H1 (cell line): Measurements from ENCODE around the gene TMEM139. TPM values are rescaled to one million over a fixed set of nuclear protein-coding genes. Genes with fewer than 3 reads are reported as not detected.

Experiments
- CTCF ChIA-PET: fragments of 300-600 bp; sonication (Branson Sonifier 250); formaldehyde crosslinking; loops from one replicate; lab custom pipeline; 2021; ENCODE audit not compliant: partially characterized antibody; lab: Charles Lee
- POLR2A ChIA-PET: fragments of 300-600 bp; sonication (Branson Sonifier 250); formaldehyde crosslinking; loops from one replicate; lab custom pipeline; 2021; ENCODE audit warnings: inconsistent platforms; ENCODE audit not compliant: partially characterized antibody; lab: Charles Lee
- DNase-seq, 2 experiments: peaks; one replicate each; pipeline versions ENCODE4 v3.0.0 to v3.0.0-alpha.2; 2010 to 2022; ENCODE audit warnings: low spot score in 2 of 2, low read depth in 1 of 2, mixed read lengths in 1 of 2
- FAIRE-seq: peaks from 2 replicates; lab custom pipeline; 2011; peaks lifted over from hg19 to GRCh38; lab: Jason Lieb, UNC
- H2AFZ ChIP-seq: 2 replicates; pipeline ENCODE4 v1.8.1; 2012; ENCODE audit warnings: low read length, inconsistent platforms
- H2AK5ac ChIP-seq: 2 replicates; pipeline ENCODE4 v1.6.1; 2013; ENCODE audit warnings: low read depth, low read length
- H2BK120ac ChIP-seq: replicated peaks from 2 replicates; pipeline ENCODE3; 2013; ENCODE audit warnings: low read depth, low read length, inconsistent platforms
- H2BK12ac ChIP-seq: 2 replicates; pipeline ENCODE4 v1.6.1; 2013; ENCODE audit warnings: low read depth, low read length
- H2BK15ac ChIP-seq: 2 replicates; pipeline ENCODE4 v1.6.1; 2013; ENCODE audit warnings: low read length
- H2BK20ac ChIP-seq: 2 replicates; pipeline ENCODE4 v1.6.1; 2013; ENCODE audit warnings: low read length
- H2BK5ac ChIP-seq: 2 replicates; pipeline ENCODE4 v1.6.1; 2013; ENCODE audit warnings: low read depth, low read length
- H3K14ac ChIP-seq: 2 replicates; pipeline ENCODE4 v1.6.1; 2013; ENCODE audit warnings: inconsistent platforms; ENCODE audit not compliant: insufficient read length
- H3K18ac ChIP-seq: 2 replicates; pipeline ENCODE4 v1.6.1; 2013; ENCODE audit warnings: low read length; ENCODE audit errors: extremely low read depth
- H3K23ac ChIP-seq: 2 replicates; pipeline ENCODE4 v1.6.1; 2013; ENCODE audit warnings: inconsistent platforms; ENCODE audit not compliant: insufficient read length
- H3K23me2 ChIP-seq: 2 replicates; pipeline ENCODE4 v1.6.1; 2013; ENCODE audit warnings: low read depth, low read length
- H3K27ac ChIP-seq: 2 replicates; pipeline ENCODE4 v1.6.1; 2011; ENCODE audit warnings: low read depth, low read length, inconsistent platforms
- H3K27me3 ChIP-seq, 4 experiments: replicated peaks in 1 of 4; 1 replicate in 1 of 4; 2 replicates in 3 of 4; pipeline versions ENCODE4 v1.6.1 to v1.8.1; 2011 to 2013; ENCODE audit warnings: low read length in 3 of 4, mild to moderate bottlenecking in 3 of 4, inconsistent platforms in 2 of 4, mixed read lengths in 2 of 4, moderate library complexity in 1 of 4; ENCODE audit not compliant: control insufficient read depth in 3 of 4, insufficient read depth in 3 of 4; ENCODE audit errors: extremely low read depth in 1 of 4
- H3K36me3 ChIP-seq, 4 experiments: 2 replicates each; pipeline versions ENCODE4 v1.6.1 to v1.8.1; 2011 to 2013; ENCODE audit warnings: mild to moderate bottlenecking in 4 of 4, low read length in 3 of 4, moderate library complexity in 2 of 4, control low read depth in 1 of 4, inconsistent platforms in 1 of 4; ENCODE audit not compliant: insufficient read depth in 4 of 4, control insufficient read depth in 2 of 4
- H3K4ac ChIP-seq: replicated peaks from 2 replicates; pipeline ENCODE3; 2013; ENCODE audit warnings: low read length, low read depth, mixed read lengths, inconsistent platforms; ENCODE audit not compliant: insufficient read length
- H3K4me1 ChIP-seq, 4 experiments: replicated peaks in 1 of 4; 1 replicate in 1 of 4; 2 replicates in 3 of 4; pipeline versions ENCODE4 v1.6.1 to v1.8.1; 2011 to 2013; ENCODE audit warnings: low read length in 3 of 4, inconsistent platforms in 2 of 4, mixed read lengths in 1 of 4; ENCODE audit not compliant: insufficient read depth in 4 of 4, control insufficient read depth in 3 of 4
- H3K4me2 ChIP-seq, 2 experiments: 2 replicates each; pipeline versions ENCODE4 v1.6.1 to v1.8.1; 2011 to 2013; ENCODE audit warnings: low read depth in 2 of 2, low read length in 2 of 2, control low read depth in 1 of 2, inconsistent platforms in 1 of 2, mild to moderate bottlenecking in 1 of 2; ENCODE audit not compliant: insufficient read depth in 1 of 2
- H3K4me3 ChIP-seq, 4 experiments: fragments of 200-600, 300-600 bp in 1 of 4; sonication (generic), shearing (Covaris generic), sonication (Bioruptor Twin) in 1 of 4; 2 replicates each; pipeline versions ENCODE4 v1.5.1 to v1.8.1; 2011 to 2016; ENCODE audit warnings: low read length in 4 of 4, low read depth in 3 of 4, control low read depth in 2 of 4, inconsistent platforms in 2 of 4, mild to moderate bottlenecking in 2 of 4, mixed read lengths in 1 of 4, moderate library complexity in 1 of 4; ENCODE audit not compliant: insufficient read depth in 2 of 4; ENCODE audit errors: extremely low read depth in 1 of 4
- H3K56ac ChIP-seq: replicated peaks from 2 replicates; pipeline ENCODE3; 2013; ENCODE audit warnings: low read depth, mild to moderate bottlenecking, mixed read lengths, low read length, inconsistent platforms; ENCODE audit not compliant: insufficient read length
- H3K79me1 ChIP-seq: 2 replicates; pipeline ENCODE4 v1.6.1; 2013; ENCODE audit warnings: low read depth, low read length, control low read depth
- H3K79me2 ChIP-seq, 2 experiments: 2 replicates each; pipeline versions ENCODE4 v1.6.1 to v1.8.1; 2012 to 2013; ENCODE audit warnings: low read length in 2 of 2, mild to moderate bottlenecking in 2 of 2, inconsistent platforms in 1 of 2; ENCODE audit not compliant: insufficient read depth in 2 of 2, control insufficient read depth in 1 of 2
- H3K9ac ChIP-seq, 4 experiments: replicated peaks in 1 of 4; 1 replicate in 1 of 4; 2 replicates in 3 of 4; pipeline versions ENCODE4 v1.6.1 to v1.8.1; 2011 to 2013; ENCODE audit warnings: low read depth in 3 of 4, low read length in 3 of 4, control low read depth in 2 of 4, mild to moderate bottlenecking in 2 of 4, moderate library complexity in 2 of 4, inconsistent platforms in 1 of 4; ENCODE audit errors: extremely low read depth in 1 of 4
- H3K9me3 ChIP-seq, 2 experiments: 2 replicates each; pipeline versions ENCODE4 v1.6.1 to v1.8.1; 2012 to 2013; ENCODE audit warnings: mild to moderate bottlenecking in 2 of 2, moderate library complexity in 2 of 2, control low read depth in 1 of 2, inconsistent platforms in 1 of 2, low read depth in 1 of 2, low read length in 1 of 2, mixed read lengths in 1 of 2; ENCODE audit not compliant: insufficient read depth in 2 of 2
- H4K20me1 ChIP-seq, 2 experiments: replicated peaks in 1 of 2; 2 replicates each; pipeline versions ENCODE3 to v1.8.1; 2011 to 2013; ENCODE audit warnings: inconsistent platforms in 2 of 2, low read length in 2 of 2, mild to moderate bottlenecking in 1 of 2; ENCODE audit not compliant: insufficient read depth in 2 of 2, control insufficient read depth in 1 of 2
- H4K5ac ChIP-seq: 2 replicates; pipeline ENCODE4 v1.6.1; 2013; ENCODE audit warnings: low read length, low read depth, mixed read lengths, inconsistent platforms; ENCODE audit not compliant: insufficient read length
- H4K8ac ChIP-seq: 2 replicates; pipeline ENCODE4 v1.8.0; 2013; ENCODE audit warnings: mild to moderate bottlenecking, moderate library complexity, low read length, inconsistent platforms; ENCODE audit not compliant: insufficient read depth; ENCODE audit errors: extremely low read depth
- H4K91ac ChIP-seq: replicated peaks from 2 replicates; pipeline ENCODE3; 2013; ENCODE audit warnings: low read length, mixed read lengths, inconsistent platforms; ENCODE audit not compliant: insufficient read length
- BACH1 ChIP-seq: IDR thresholded peaks from 2 replicates; pipeline ENCODE4 v1.6.1; 2012; ENCODE audit warnings: low read length, improper control_type of control experiment
- CEBPB ChIP-seq: IDR thresholded peaks from 2 replicates; pipeline ENCODE4 v1.6.1; 2012; ENCODE audit warnings: low read depth, low read length
- CREB1 ChIP-seq: IDR thresholded peaks from 2 replicates; pipeline ENCODE4 v1.6.1; 2012; ENCODE audit warnings: inconsistent platforms
- CTBP2 ChIP-seq: IDR thresholded peaks from 2 replicates; pipeline ENCODE4 v1.7.0; 2011; ENCODE audit warnings: borderline replicate concordance, mild to moderate bottlenecking, moderate library complexity, mixed read lengths, low read length; ENCODE audit not compliant: insufficient read depth, insufficient read length
- GTF2F1 ChIP-seq: IDR thresholded peaks from 2 replicates; pipeline ENCODE4 v1.6.1; 2012; ENCODE audit warnings: low read depth, low read length, improper control_type of control experiment, borderline replicate concordance
- JUN ChIP-seq: IDR thresholded peaks from 2 replicates; pipeline ENCODE4 v1.6.1; 2011; ENCODE audit warnings: low read depth, mild to moderate bottlenecking, improper control_type of control experiment, low read length
- KDM4A ChIP-seq: IDR thresholded peaks from one replicate; pipeline ENCODE4 v1.7.1; 2012; ENCODE audit warnings: low read depth, mild to moderate bottlenecking, moderate library complexity, low read length, inconsistent platforms; ENCODE audit not compliant: severe bottlenecking
- KDM5A ChIP-seq: fragments of 200-600 bp; IDR thresholded peaks from 2 replicates; pipeline ENCODE4 v1.7.1; 2012; ENCODE audit warnings: mild to moderate bottlenecking, low read length, inconsistent platforms, mixed read lengths
- MAFK ChIP-seq: IDR thresholded peaks from 2 replicates; pipeline ENCODE4 v1.6.1; 2012; ENCODE audit warnings: low read depth, mild to moderate bottlenecking, improper control_type of control experiment, low read length
- POU5F1 ChIP-seq: IDR thresholded peaks from 2 replicates; pipeline ENCODE4 v1.6.1; 2011; ENCODE audit warnings: low read depth, mild to moderate bottlenecking, low read length, moderate library complexity
- RBBP5 ChIP-seq: IDR thresholded peaks from 2 replicates; pipeline ENCODE4 v1.7.1; 2012; ENCODE audit warnings: low read depth, mild to moderate bottlenecking, inconsistent platforms, low read length, moderate library complexity, borderline replicate concordance
- RXRA ChIP-seq: IDR thresholded peaks from 2 replicates; pipeline ENCODE4 v1.6.1; 2011; ENCODE audit warnings: low read depth, mild to moderate bottlenecking, low read length, moderate library complexity; ENCODE audit not compliant: insufficient read depth
- SIRT6 ChIP-seq: IDR thresholded peaks from one replicate; pipeline ENCODE4 v1.7.1; 2012; ENCODE audit warnings: low read length, inconsistent platforms
- SP1 ChIP-seq: IDR thresholded peaks from 2 replicates; pipeline ENCODE4 v1.6.1; 2011; ENCODE audit warnings: low read depth, low read length
- SP4 ChIP-seq: IDR thresholded peaks from 2 replicates; pipeline ENCODE4 v1.6.1; 2012; ENCODE audit warnings: low read length, inconsistent platforms
- TAF7 ChIP-seq: optimal IDR thresholded peaks from 2 replicates; pipeline ENCODE3; 2011; ENCODE audit warnings: low read depth, mild to moderate bottlenecking, inconsistent platforms, low read length, moderate library complexity, borderline replicate concordance
- TBP ChIP-seq: IDR thresholded peaks from 2 replicates; pipeline ENCODE4 v1.6.1; 2011; ENCODE audit warnings: low read depth, low read length, improper control_type of control experiment
- WGBS, 2 experiments: shearing (Covaris generic) in 1 of 2; methylation state at CpG; one replicate each; pipeline versions ENCODE4 v1.1.6 to v1.1.7; 2013 to 2015; ENCODE audit warnings: low lambda C conversion rate in 2 of 2, mixed read lengths in 2 of 2, inconsistent platforms in 1 of 2, low coverage in 1 of 2, missing lambda C conversion rate in 1 of 2; ENCODE audit not compliant: insufficient replicate concordance in 2 of 2, insufficient coverage in 1 of 2, insufficient read length in 1 of 2; ENCODE audit errors: extremely low coverage in 1 of 2, missing lambda C conversion rate in 1 of 2; 5-methylcytosine and 5-hydroxymethylcytosine counted together
- polyA plus RNA-seq, 7 experiments: library from polyadenylated mRNA; depleted of rRNA in 3 of 7; stranded (reverse) in 5 of 7; unstranded in 2 of 7; fragments of >200 nt in 5 of 7; fragments of 200-250 nt in 2 of 7; gene quantifications; 1 replicate in 5 of 7; 2 replicates in 1 of 7; 4 replicates in 1 of 7; pipeline versions ENCODE4 v1.2.1 to v1.2.3, GENCODE V29; 2011 to 2013; ENCODE audit warnings: missing spikeins in 2 of 7, mixed read lengths in 2 of 7
- total RNA-seq: library from RNA; stranded (reverse); fragmentation: NEBNext Ultra II Directional; extraction: Animal tissue kit (Norgen Biotek cat#: 25700); gene quantifications from 2 replicates; pipeline ENCODE4 v1.2.1, GENCODE V29; 2021

TMEM139 gene
- total and polyA plus RNA-seq, 2 of the 8 experiments (the other 6 are each of a cell fraction or from before 2014, with no cell fraction given) = 3.2 to 6.7 TPM

DNA sequence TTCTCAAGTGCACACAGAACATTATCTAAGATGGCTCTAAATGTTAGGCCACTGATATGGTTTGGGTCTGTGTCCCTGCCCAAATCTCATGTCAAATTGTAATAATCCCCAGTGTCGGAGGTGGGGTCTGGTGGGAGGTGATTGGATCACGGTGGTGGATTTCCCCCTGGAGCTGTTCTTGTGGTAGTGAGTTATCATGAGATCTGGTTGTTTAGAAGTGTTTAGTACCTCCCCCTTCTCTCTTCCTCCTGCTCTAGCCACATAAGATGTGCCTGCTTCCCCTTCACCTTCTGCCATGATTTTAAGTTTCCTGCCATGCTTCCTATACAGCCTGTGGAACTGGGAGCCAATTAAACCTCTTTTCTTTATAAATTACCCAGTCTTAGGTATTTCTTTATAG, 32.8 kb upstream of the TMEM139 start:
- Histone ChIP-seq H3K9me3 (no peaks in the 10 kb centered on the region), H3K36me3 (no peaks in the 10 kb centered on the region), H3K4me3 (no peak overlapping the region), H2BK5ac (no peak overlapping the region), H3K79me2 (no peaks in the 10 kb centered on the region), H4K20me1 (no peaks in the 10 kb centered on the region), H3K27ac (no peak overlapping the region), H3K56ac (no peak overlapping the region), H3K23ac (no peak overlapping the region), H3K27me3 (no peaks in the 10 kb centered on the region), H2BK15ac (no peak overlapping the region), H2BK12ac (no peak overlapping the region), H3K14ac (no peak overlapping the region), H3K18ac (no peak overlapping the region), H3K79me1 (no peaks in the 10 kb centered on the region), H2AK5ac (no peak overlapping the region), H2BK120ac (no peak overlapping the region), H2AFZ (no peak overlapping the region), H4K8ac (no peak overlapping the region), H3K4me1 (no peaks in the 10 kb centered on the region), H3K9ac (no peak overlapping the region), H3K23me2 (no peaks in the 10 kb centered on the region), H2BK20ac (no peak overlapping the region), H3K4ac (no peak overlapping the region), H4K91ac (no peak overlapping the region), H3K4me2 (no peak overlapping the region), H4K5ac (no peak overlapping the region)
- ChIA-PET POLR2A (no interaction called here), CTCF (interaction anchor here (6.6 kb wide), 1 partner anchor 12 kb away, joined by 41 read pairs; no protein-coding TSS in a partner anchor)
- DNase-seq (no peak), FAIRE-seq (no peak)
- 89% methylated on average over 2 of the region's 2 CpGs; no CpG with 5 or more reads in 1 of the 2 experiments for WGBS, 2 experiments
- TF ChIP-seq TBP = no peak
- no peak for TF ChIP-seq KDM5A
- TF ChIP-seq TAF7 = no peak
- TF ChIP-seq RXRA = no peak
- TF ChIP-seq SP1 = no peak
- no peak for TF ChIP-seq CREB1
- no peak for TF ChIP-seq GTF2F1
- no peak for TF ChIP-seq POU5F1
- no peak for TF ChIP-seq JUN
- no peak for TF ChIP-seq CEBPB
- no peak for TF ChIP-seq SIRT6
- TF ChIP-seq MAFK = no peak
- no peak for TF ChIP-seq BACH1
- no peak for TF ChIP-seq RBBP5
- no peak for TF ChIP-seq CTBP2
- no peak for TF ChIP-seq SP4
- TF ChIP-seq KDM4A = no peak
